BE2C (cell line): ENCODE measurements around the gene ABCA4.

ENCODE experiments used
- DNase-seq: peaks from one replicate; pipeline ENCODE4 v3.0.0-alpha.2; 2020
- H3K27me3 ChIP-seq: fragments of 250-450 bp; sonication (Bioruptor Pico); 2 replicates; pipeline ENCODE4 v1.5.1; 2020; ENCODE audit warnings: mild to moderate bottlenecking
- H3K36me3 ChIP-seq: fragments of 250-450 bp; sonication (Bioruptor Pico); 2 replicates; pipeline ENCODE4 v1.5.1; 2020; ENCODE audit warnings: mild to moderate bottlenecking
- H3K4me1 ChIP-seq: fragments of 250-450 bp; sonication (Bioruptor Pico); 2 replicates; pipeline ENCODE4 v1.5.1; 2020
- H3K4me3 ChIP-seq: 2 replicates; pipeline ENCODE4 v1.5.1; 2011; ENCODE audit warnings: low read depth, low read length
- H3K9me3 ChIP-seq: fragments of 250-450 bp; sonication (Bioruptor Pico); 2 replicates; pipeline ENCODE4 v1.5.1; 2020
- TF ChIP-seq, protein P1 (sequence below): IDR thresholded peaks from 2 replicates; pipeline ENCODE4 v1.5.1; 2012; ENCODE audit warnings: mild to moderate bottlenecking, low read depth, low read length

The ABCA4 gene

GRCh38 chr1:93988634-93989350 is 132.2 kb downstream of the ABCA4 start:
- no peak overlapping the region for H3K4me3 ChIP-seq
- no peaks in the 10 kb centered on the region for H3K9me3 ChIP-seq
- TF ChIP-seq, protein P1, sequence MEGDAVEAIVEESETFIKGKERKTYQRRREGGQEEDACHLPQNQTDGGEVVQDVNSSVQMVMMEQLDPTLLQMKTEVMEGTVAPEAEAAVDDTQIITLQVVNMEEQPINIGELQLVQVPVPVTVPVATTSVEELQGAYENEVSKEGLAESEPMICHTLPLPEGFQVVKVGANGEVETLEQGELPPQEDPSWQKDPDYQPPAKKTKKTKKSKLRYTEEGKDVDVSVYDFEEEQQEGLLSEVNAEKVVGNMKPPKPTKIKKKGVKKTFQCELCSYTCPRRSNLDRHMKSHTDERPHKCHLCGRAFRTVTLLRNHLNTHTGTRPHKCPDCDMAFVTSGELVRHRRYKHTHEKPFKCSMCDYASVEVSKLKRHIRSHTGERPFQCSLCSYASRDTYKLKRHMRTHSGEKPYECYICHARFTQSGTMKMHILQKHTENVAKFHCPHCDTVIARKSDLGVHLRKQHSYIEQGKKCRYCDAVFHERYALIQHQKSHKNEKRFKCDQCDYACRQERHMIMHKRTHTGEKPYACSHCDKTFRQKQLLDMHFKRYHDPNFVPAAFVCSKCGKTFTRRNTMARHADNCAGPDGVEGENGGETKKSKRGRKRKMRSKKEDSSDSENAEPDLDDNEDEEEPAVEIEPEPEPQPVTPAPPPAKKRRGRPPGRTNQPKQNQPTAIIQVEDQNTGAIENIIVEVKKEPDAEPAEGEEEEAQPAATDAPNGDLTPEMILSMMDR: no peak
- H3K4me1 ChIP-seq: no peaks in the 10 kb centered on the region
- H3K27me3 ChIP-seq: no peaks in the 10 kb centered on the region
- no peaks in the 10 kb centered on the region for H3K36me3 ChIP-seq
- DNase-seq: no peak

GRCh38 chr1:93981274-93981667 is 139.7 kb downstream of the ABCA4 start:
- Histone ChIP-seq H3K27me3 (no peaks in the 10 kb centered on the region), H3K36me3 (no peaks in the 10 kb centered on the region), H3K9me3 (no peaks in the 10 kb centered on the region), H3K4me3 (no peak overlapping the region), H3K4me1 (no peaks in the 10 kb centered on the region)
- TF ChIP-seq, protein P1: no peak
- no peak for DNase-seq

DNA sequence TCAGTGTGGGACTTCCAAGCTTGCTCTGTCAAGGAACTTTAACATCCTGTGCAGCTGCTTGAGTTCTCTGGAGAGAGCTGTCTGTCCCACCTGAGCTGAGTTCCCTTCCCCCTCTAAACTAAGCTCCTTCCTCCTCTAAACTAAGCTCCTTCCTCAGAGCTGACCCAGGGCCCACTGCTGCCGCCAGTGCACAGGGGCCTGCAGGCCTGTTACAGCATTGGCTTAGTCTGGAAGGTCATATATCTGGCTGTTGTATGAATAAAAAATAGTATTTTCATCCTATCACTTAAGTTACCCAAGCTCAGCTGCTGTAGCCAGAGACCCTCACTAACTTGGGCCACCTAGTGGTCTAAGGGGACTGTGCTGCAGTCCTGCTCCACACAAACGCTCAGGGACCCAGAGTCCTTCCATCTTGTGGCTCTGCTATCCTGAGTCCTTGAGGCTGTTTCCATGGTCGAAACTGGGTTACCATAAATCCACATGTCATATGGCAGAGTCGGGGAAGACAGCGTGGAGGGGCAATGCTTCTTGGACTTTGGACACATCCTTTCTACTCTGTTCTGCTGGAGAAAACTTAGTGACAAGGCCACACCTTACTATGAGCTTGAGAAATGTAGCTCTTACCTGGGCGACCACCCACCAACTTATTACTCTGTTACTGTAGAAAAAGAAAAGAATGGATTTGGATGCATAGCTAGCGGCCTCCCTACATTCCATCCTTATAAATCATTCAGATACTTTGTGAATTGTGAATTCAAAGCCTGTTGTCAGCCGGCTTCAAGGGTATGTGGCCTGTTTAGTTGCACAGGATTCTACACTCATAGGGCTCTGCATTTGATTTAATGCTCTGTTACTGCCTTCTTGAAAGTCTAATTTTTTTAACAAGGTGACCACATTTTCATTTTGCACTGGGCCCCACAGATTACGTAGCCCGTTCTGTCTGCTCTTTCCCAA is 140.4 kb downstream of the ABCA4 start:
- peak; percentile 27 for DNase-seq
- no peaks in the 10 kb centered on the region for H3K27me3 ChIP-seq
- H3K4me1 ChIP-seq: no peaks in the 10 kb centered on the region
- no peak overlapping the region for H3K4me3 ChIP-seq
- H3K36me3 ChIP-seq: no peaks in the 10 kb centered on the region
- H3K9me3 ChIP-seq: no peaks in the 10 kb centered on the region
- TF ChIP-seq, protein P1: peak; percentile 53

- TF ChIP-seq, protein P1: no peak
- no peaks in the 10 kb centered on the region for H3K36me3 ChIP-seq
- H3K27me3 ChIP-seq: no peaks in the 10 kb centered on the region
- H3K4me3 ChIP-seq: no peak overlapping the region
- no peaks in the 10 kb centered on the region for H3K9me3 ChIP-seq
- no peaks in the 10 kb centered on the region for H3K4me1 ChIP-seq
- DNase-seq: no peak
These were observed 141.1 kb downstream of the ABCA4 start for GRCh38 chr1:93979718-93980319.

GRCh38 chr1:93979040-93979717 is 141.8 kb downstream of the ABCA4 start:
- H3K4me1 ChIP-seq: no peaks in the 10 kb centered on the region
- no peak overlapping the region for H3K4me3 ChIP-seq
- TF ChIP-seq, protein P1: no peak
- DNase-seq: no peak
- no peaks in the 10 kb centered on the region for H3K27me3 ChIP-seq
- no peaks in the 10 kb centered on the region for H3K36me3 ChIP-seq
- H3K9me3 ChIP-seq: no peaks in the 10 kb centered on the region
